ENCODE results near the gene GPR78.

Gene GPR78

DNA sequence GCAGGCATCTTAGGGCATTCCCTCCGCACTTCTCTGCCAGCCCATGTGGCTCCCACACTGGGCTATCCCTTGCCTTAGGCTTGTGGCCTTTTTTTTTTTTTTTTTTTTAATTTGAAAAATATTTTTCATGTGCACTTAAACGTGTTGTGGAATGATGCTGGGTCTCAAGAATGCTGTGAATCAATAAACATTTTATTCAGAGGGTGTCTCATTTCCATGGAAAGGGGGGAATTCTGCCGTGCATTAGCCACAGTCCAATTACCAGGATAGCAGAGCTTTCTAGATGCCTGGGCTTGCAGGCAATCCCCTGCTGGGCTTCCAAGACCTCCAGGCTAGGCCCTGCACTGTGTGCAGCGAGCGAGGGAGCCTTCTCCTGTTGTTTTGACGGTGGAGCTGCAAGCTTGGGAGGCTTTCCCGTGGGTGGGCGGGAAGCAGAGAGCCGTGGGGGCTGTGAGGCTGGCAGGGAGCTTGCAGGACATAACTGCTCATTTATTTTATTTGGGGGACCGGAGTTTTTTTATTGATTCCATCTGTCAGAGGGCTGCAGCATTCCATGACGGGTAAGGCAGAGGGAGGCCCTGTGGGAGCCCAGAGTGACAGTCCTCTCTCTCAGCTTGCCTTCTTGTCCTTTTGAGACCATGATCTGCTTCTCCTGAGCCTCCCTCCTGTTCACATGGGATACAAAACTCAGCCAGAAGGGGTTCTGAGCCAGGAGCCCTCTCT is 9.8 kb downstream of the GPR78 start:
- TF ChIP-seq, protein P1, sequence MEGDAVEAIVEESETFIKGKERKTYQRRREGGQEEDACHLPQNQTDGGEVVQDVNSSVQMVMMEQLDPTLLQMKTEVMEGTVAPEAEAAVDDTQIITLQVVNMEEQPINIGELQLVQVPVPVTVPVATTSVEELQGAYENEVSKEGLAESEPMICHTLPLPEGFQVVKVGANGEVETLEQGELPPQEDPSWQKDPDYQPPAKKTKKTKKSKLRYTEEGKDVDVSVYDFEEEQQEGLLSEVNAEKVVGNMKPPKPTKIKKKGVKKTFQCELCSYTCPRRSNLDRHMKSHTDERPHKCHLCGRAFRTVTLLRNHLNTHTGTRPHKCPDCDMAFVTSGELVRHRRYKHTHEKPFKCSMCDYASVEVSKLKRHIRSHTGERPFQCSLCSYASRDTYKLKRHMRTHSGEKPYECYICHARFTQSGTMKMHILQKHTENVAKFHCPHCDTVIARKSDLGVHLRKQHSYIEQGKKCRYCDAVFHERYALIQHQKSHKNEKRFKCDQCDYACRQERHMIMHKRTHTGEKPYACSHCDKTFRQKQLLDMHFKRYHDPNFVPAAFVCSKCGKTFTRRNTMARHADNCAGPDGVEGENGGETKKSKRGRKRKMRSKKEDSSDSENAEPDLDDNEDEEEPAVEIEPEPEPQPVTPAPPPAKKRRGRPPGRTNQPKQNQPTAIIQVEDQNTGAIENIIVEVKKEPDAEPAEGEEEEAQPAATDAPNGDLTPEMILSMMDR (IDR thresholded peaks at IDR 0.05; ENCODE audit: low read depth, low read length, missing control alignments) = no peak
- H3K4me3 ChIP-seq (replicated peaks; ENCODE audit: low read depth, low read length) = no peak overlapping the region
- DNase-seq (ENCODE audit: extremely low read depth, low read depth) = no peak

DNA sequence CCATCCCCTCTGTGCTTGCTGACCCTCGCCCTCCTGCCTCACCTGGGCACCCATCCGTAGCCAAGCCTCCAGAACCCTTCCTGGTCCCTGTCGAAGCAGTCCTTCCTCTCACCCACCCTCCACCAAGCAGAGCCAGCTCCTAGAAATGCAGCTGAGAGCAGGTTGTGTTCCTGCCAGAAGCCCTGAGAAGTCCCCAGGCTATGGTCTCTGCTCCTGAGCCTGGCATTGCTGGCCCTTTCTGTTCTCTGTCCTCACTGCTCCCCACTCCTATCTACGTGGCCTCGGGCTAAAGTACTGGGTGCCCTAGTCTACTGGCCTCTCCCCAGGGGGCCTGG is 10.3 kb downstream of the GPR78 start:
- no peak for DNase-seq (ENCODE audit: extremely low read depth, low read depth)
- no peak overlapping the region for H3K4me3 ChIP-seq (replicated peaks; ENCODE audit: low read depth, low read length)

DNA sequence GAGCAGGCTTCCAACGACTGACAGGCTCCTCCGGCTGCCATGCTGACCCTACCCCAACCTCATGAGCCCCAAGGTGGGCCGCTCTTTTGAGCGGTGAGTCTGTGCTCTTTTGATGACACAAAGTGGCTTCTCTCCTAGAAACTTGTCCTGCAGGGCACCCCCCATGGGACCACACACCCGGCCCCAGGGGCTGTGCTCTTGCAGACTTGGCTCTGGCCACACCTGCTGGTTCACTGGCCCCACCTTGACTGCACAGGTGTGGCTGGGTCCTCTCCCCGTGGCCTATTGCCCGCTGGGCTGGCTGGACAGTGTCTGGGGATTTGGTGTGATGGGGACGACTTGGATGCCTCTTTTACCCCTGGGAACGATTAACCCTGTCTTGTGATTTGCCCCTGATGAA is 10.9 kb downstream of the GPR78 start:
- no peak overlapping the region for H3K4me3 ChIP-seq (replicated peaks; ENCODE audit: low read depth, low read length)
- TF ChIP-seq, protein P1 (IDR thresholded peaks at IDR 0.05; ENCODE audit: low read depth, low read length, missing control alignments) = no peak
- no peak for DNase-seq (ENCODE audit: extremely low read depth, low read depth)

More for the DNA sequence above, 10.3 kb downstream of the GPR78 start:
- TF ChIP-seq, protein P1 (IDR thresholded peaks at IDR 0.05; ENCODE audit: low read depth, low read length, missing control alignments) = no peak

DNA sequence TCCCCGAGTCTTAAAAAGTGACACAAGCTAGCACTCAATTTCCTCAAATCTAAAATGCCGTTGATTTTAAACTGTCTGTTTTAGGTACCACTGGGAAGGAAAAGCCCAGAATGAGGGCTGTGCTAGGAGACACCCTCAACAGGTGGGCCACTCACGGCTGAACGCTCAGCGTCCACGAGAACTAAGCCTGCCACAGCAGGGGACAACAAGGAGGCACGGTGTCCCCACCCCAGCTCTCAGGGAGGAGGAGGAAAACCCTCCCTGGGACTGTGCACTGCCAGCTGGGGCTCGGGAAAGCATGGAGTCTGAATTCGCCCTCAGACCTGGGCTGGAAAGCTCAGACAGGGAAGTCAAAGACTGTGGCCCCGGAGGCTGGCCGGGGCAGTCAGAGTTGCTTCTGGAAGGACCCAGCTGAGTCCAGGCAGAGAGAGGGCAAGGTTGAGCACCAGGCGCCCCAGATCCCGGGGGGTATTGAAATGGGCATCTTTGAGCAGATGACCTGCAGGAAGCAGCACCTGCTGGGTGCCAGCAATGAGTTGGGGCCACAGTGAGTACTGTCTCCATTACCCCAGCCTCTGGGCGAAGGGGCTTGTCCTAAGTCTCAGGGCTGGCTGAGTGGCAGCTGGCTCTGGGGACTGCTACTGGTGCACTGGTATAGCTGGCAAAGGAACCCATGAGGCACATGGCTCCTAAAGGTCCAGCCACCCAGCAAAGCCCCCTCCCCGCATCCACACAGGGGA is 11.6 kb downstream of the GPR78 start:
- TF ChIP-seq, protein P1 (IDR thresholded peaks at IDR 0.05; ENCODE audit: low read depth, low read length, missing control alignments) = no peak
- no peak for DNase-seq (ENCODE audit: extremely low read depth, low read depth)
- no peak overlapping the region for H3K4me3 ChIP-seq (replicated peaks; ENCODE audit: low read depth, low read length)

DNA sequence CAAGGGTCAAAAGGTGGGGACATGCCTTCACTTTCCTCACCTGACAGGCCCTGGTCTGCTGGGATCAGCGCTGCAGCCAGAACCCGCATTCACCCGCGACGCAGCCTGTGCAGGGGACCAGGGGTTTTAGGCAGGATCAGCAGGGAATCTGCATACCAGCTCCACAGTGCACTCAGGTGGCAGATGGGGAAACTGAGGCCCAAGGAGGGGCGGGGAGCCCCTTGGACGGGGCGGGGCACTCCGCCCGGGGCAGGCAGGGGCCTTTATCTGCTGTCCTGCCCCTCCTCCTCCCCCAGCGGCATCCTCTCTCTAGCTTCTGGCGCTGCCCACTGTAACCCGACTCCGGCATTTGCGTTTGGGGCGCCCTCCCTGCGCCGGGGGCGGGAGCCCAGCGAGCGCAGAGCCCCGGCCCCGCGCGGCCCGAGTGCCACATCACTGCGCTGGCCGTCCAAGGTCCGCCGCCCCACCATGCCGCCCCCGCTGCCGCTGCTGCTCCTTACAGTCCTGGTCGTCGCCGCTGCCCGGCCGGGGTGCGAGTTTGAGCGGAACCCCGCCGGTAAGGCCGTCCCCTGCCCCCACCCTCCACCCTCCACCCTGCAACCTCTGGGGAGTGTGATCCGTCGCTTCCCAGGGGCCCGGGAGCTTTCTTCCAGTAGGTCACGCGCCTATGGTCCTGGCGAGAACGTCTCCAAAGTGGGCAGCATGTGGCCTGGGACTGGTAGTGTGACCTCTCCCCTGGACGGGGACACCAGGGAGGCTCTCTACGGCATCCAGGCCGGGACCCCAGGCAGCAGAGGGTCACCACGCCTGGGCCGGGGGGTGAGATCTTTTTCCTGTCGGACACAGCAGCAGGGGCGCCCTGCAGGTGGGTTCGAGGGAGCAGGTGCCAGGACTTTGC is 12.4 kb downstream of the GPR78 start, which contains the start of gene CPZ:
Gene CPZ, plus strand, starts transcription at position 400 of the 898 bp plus-strand sequence. Its CDS starts 69 bp downstream, at position 469.
- peak within 1 kb of the TSS; percentile 41 for H3K4me3 ChIP-seq (replicated peaks; ENCODE audit: low read depth, low read length)
- TF ChIP-seq, protein P1 (IDR thresholded peaks at IDR 0.05; ENCODE audit: low read depth, low read length, missing control alignments) = no peak
- no peak for DNase-seq (ENCODE audit: extremely low read depth, low read depth)

DNA sequence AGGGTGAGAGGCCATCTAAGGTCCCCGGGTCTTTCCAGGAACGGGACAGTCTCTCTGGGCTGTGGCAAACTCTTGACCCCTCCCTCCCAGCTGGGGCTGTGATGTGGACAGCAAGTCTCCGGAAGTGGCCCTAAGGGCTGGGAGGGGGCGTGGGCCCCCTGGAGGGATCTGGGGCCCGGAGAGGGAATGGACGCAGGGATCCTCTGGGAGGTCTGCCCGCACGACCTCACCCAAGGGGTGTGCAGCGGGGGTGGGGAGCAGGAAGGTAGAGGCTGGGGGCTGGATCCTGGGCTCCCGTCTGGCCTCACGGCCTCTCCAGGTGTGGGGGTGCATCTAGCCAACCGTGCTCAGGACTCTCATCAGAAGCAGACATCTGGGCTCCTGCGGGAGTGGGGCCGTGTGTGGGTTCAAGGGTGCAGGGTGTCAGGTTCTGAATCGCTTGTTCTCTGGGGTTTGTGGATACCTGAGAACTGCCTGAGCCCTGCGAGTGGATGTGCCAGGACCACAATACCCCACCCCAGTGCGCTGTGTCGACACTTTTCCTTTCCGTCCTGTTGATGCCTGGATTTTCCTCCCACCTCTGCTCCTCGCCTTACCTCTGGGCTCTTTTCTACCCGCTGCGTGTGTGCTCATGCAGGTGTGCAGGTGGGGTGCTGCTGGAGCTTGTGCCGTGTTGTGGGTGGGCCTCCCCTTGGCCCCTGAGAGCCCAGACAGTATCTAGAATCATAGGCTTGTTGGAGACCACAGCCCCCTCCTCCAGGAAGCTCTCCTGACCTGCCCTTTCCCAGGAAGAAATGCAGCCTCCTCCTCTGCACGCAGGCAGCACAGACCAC is 13.3 kb downstream of the GPR78 start:
- no peak for DNase-seq (ENCODE audit: extremely low read depth, low read depth)
- TF ChIP-seq, protein P1 (IDR thresholded peaks at IDR 0.05; ENCODE audit: low read depth, low read length, missing control alignments) = no peak
- peak overlapping the region; percentile 41 for H3K4me3 ChIP-seq (replicated peaks; ENCODE audit: low read depth, low read length)
